GM12878 (cell line): ENCODE measurements around the gene ENDOV. TPM values are rescaled to one million over a fixed set of nuclear protein-coding genes. Genes with fewer than 3 reads are reported as not detected.

Source experiments
- ATAC-seq: fragments of 200-7000 bp; cut with Tn5 transposase; 3 replicates; pipeline ENCODE4 v1.9.1; 2020; ENCODE audit warnings: mild to moderate bottlenecking, moderate library complexity
- BruUV-seq: library from RNA; stranded (reverse); fragments of 400-500 nt; replicated peaks from 2 replicates; lab custom pipeline; 2021; lab: Mats Ljungman, UMichigan
- CTCF ChIA-PET: fragments of 300-600 bp; sonication (Branson Sonifier 250); formaldehyde crosslinking; extraction: SDS; loops from one replicate; lab custom pipeline; 2021; ENCODE audit warnings: inconsistent platforms; lab: Yijun Ruan, JAX
- POLR2A ChIA-PET: fragments of 350-600 bp; formaldehyde crosslinking; extraction: SDS; loops from one replicate; lab custom pipeline; 2021; ENCODE audit warnings: inconsistent platforms; lab: Charles Lee
- RAD21 ChIA-PET: fragments of 300-600 bp; sonication (Branson Sonifier 250); formaldehyde crosslinking; loops from one replicate; lab custom pipeline; 2023; ENCODE audit warnings: antibody characterized with exemption; ENCODE audit not compliant: unreplicated experiment; lab: Charles Lee
- SMC1A ChIA-PET: fragments of 300-600 bp; sonication (Branson Sonifier 250); formaldehyde crosslinking; loops from one replicate; lab custom pipeline; 2023; ENCODE audit not compliant: unreplicated experiment, uncharacterized antibody; lab: Charles Lee
- DNase-seq: peaks from one replicate; pipeline ENCODE4 v3.0.0-alpha.2; 2011; ENCODE audit warnings: low read depth, low spot score
- FAIRE-seq: peaks from 3 replicates; lab custom pipeline; 2011; peaks lifted over from hg19 to GRCh38; lab: Jason Lieb, UNC
- H2AFZ ChIP-seq: 2 replicates; pipeline ENCODE4 v1.6.0; 2011; ENCODE audit warnings: low read depth, low read length, control low read depth; ENCODE audit not compliant: control insufficient read depth
- H3K27ac ChIP-seq: 2 replicates; pipeline ENCODE4 v1.5.1; 2011; ENCODE audit warnings: control low read depth; ENCODE audit not compliant: control insufficient read depth, insufficient read depth
- H3K27me3 ChIP-seq, 2 experiments: replicated peaks in 1 of 2; 2 replicates each; pipeline versions ENCODE4 v1.6.0 to v1.6.1; 2011; ENCODE audit warnings: low read length in 1 of 2; ENCODE audit not compliant: control insufficient read depth in 2 of 2, insufficient read depth in 2 of 2
- H3K36me3 ChIP-seq, 2 experiments: 2 replicates each; pipeline ENCODE4 v1.5.1; 2011; ENCODE audit warnings: low read length in 1 of 2; ENCODE audit not compliant: control insufficient read depth in 2 of 2, insufficient read depth in 2 of 2
- H3K4me1 ChIP-seq: 2 replicates; pipeline ENCODE4 v1.6.1; 2011; ENCODE audit warnings: mild to moderate bottlenecking, low read length, moderate library complexity, mixed read lengths; ENCODE audit not compliant: control insufficient read depth, insufficient read depth
- H3K4me2 ChIP-seq: 2 replicates; pipeline ENCODE4 v1.6.0; 2011; ENCODE audit warnings: control low read depth; ENCODE audit not compliant: control insufficient read depth, insufficient read depth
- H3K4me3 ChIP-seq: fragments of 200-600 bp; sonication (generic); 2 replicates; pipeline ENCODE4 v1.5.1; 2016
- H3K79me2 ChIP-seq: 2 replicates; pipeline ENCODE4 v1.6.0; 2011; ENCODE audit warnings: low read length; ENCODE audit not compliant: control insufficient read depth, insufficient read depth
- H3K9ac ChIP-seq: 2 replicates; pipeline ENCODE4 v1.8.0; 2011; ENCODE audit warnings: low read length, control low read depth, mixed read lengths; ENCODE audit not compliant: control insufficient read depth, insufficient read depth
- H3K9me3 ChIP-seq: replicated peaks from 3 replicates; pipeline ENCODE4 v1.5.1; 2011; ENCODE audit warnings: mild to moderate bottlenecking, low read length; ENCODE audit not compliant: control insufficient read depth, insufficient read depth
- H4K20me1 ChIP-seq: 2 replicates; pipeline ENCODE4 v1.6.0; 2011; ENCODE audit not compliant: control insufficient read depth, insufficient read depth
- CBX3 ChIP-seq: fragments of 200-600 bp; sonication (generic); IDR thresholded peaks from 2 replicates; pipeline ENCODE4 v1.6.1; 2016; ENCODE audit warnings: low read depth, borderline replicate concordance
- EGR1 ChIP-seq, 2 experiments: IDR thresholded peaks; 1 replicate in 1 of 2; 2 replicates in 1 of 2; pipeline ENCODE4 v1.6.1; 2011 to 2012; ENCODE audit warnings: low read depth in 2 of 2, low read length in 2 of 2, borderline replicate concordance in 1 of 2, mild to moderate bottlenecking in 1 of 2, moderate library complexity in 1 of 2
- ESRRA ChIP-seq: IDR thresholded peaks from 2 replicates; pipeline ENCODE4 v1.6.1; 2012; ENCODE audit warnings: mild to moderate bottlenecking, low read length, improper control_type of control experiment
- FOXM1 ChIP-seq: IDR thresholded peaks from 2 replicates; pipeline ENCODE4 v1.6.1; 2012; ENCODE audit warnings: low read depth, mild to moderate bottlenecking, inconsistent platforms, low read length, moderate library complexity
- HCFC1 ChIP-seq: fragments of 150-350 bp; IDR thresholded peaks from 2 replicates; pipeline ENCODE4 v1.6.1; 2014; ENCODE audit warnings: low read length
- MXI1 ChIP-seq: fragments of 150-350 bp; IDR thresholded peaks from 2 replicates; pipeline ENCODE4 v1.6.1; 2011; ENCODE audit warnings: low read depth, mild to moderate bottlenecking, inconsistent platforms, low read length, improper control_type of control experiment
- NFXL1 ChIP-seq: fragments of 450-650 bp; IDR thresholded peaks from 2 replicates; pipeline ENCODE4 v1.6.1; 2017; ENCODE audit warnings: antibody characterized with exemption, mild to moderate bottlenecking, borderline replicate concordance
- NFYA ChIP-seq: IDR thresholded peaks from 2 replicates; pipeline ENCODE4 v1.6.1; 2011; ENCODE audit warnings: low read depth, mild to moderate bottlenecking, low read length, improper control_type of control experiment, borderline replicate concordance
- NR2C1 ChIP-seq: fragments of 450-650 bp; IDR thresholded peaks from 2 replicates; pipeline ENCODE4 v1.6.1; 2017; ENCODE audit warnings: antibody characterized with exemption, mild to moderate bottlenecking, moderate library complexity
- NR2C2 ChIP-seq: IDR thresholded peaks from 2 replicates; pipeline ENCODE4 v1.6.1; 2011; ENCODE audit warnings: borderline replicate concordance, low read depth; ENCODE audit not compliant: control insufficient read depth, insufficient read length
- NR2F1 ChIP-seq: fragments of 450-650 bp; conservative IDR thresholded peaks from 2 replicates; pipeline ENCODE4 v1.6.1; 2017; ENCODE audit warnings: mild to moderate bottlenecking
- RBBP5 ChIP-seq: fragments of 200-600 bp; sonication (generic); conservative IDR thresholded peaks from 2 replicates; pipeline ENCODE4 v1.6.1; 2016
- SIN3A ChIP-seq: IDR thresholded peaks from 2 replicates; pipeline ENCODE4 v1.6.1; 2012; ENCODE audit warnings: low read depth, low read length, improper control_type of control experiment
- SMAD1 ChIP-seq: fragments of 450-650 bp; IDR thresholded peaks from 2 replicates; pipeline ENCODE4 v1.6.1; 2018; ENCODE audit warnings: mild to moderate bottlenecking, low read depth; ENCODE audit not compliant: partially characterized antibody
- SRF ChIP-seq, 2 experiments: IDR thresholded peaks; 2 replicates each; pipeline ENCODE4 v1.6.1; 2011; ENCODE audit warnings: low read depth in 2 of 2, low read length in 2 of 2, mild to moderate bottlenecking in 1 of 2, moderate library complexity in 1 of 2
- ZSCAN29 ChIP-seq: fragments of 450-650 bp; IDR thresholded peaks from 2 replicates; pipeline ENCODE4 v1.6.1; 2017; ENCODE audit warnings: mild to moderate bottlenecking, moderate library complexity
- WGBS: methylation state at CpG from one replicate; pipeline ENCODE4 v1.1.6; 2016; ENCODE audit warnings: low lambda C conversion rate; ENCODE audit not compliant: insufficient replicate concordance, insufficient coverage; ENCODE audit errors: missing lambda C conversion rate; 5-methylcytosine and 5-hydroxymethylcytosine counted together
- in situ Hi-C: fragments of 300-500 bp; cut with MboI; formaldehyde crosslinking; loops from 9 replicates; pipeline ENCODE4 v1.14.3; 2018; ENCODE audit warnings: mixed read lengths
- intact Hi-C: fragments of 100-400 bp; cut with micrococcal nuclease; formaldehyde crosslinking; loops from one replicate; pipeline ENCODE4 v1.14.2; 2022; ENCODE audit not compliant: unreplicated experiment
- polyA plus RNA-seq, 11 experiments: library from polyadenylated mRNA; depleted of rRNA in 4 of 11; unstranded in 6 of 11; stranded (reverse) in 5 of 11; fragments of >200 nt; fragmentation: Nextera tagmentation in 4 of 11; fragmentation: Illumina TruSeq in 1 of 11; extraction: Ambion mirVana in 4 of 11; extraction: Trizol in 1 of 11; gene quantifications; 1 replicate in 1 of 11; 2 replicates in 10 of 11; pipeline versions ENCODE4 v1.2.1 to v1.2.3, GENCODE V29; 2011 to 2016; ENCODE audit warnings: inconsistent platforms in 2 of 11, missing spikeins in 2 of 11, low read depth in 1 of 11
- total RNA-seq, 4 experiments: library from RNA; depleted of rRNA in 3 of 4; stranded (reverse); fragments of >200 nt in 3 of 4; fragmentation: Illumina TruSeq in 1 of 4; extraction: Trizol in 1 of 4; gene quantifications; 2 replicates each; pipeline versions ENCODE4 v1.2.1 to v1.2.3, GENCODE V29; 2013 to 2021
- TF ChIP-seq, protein P1 (sequence below): IDR thresholded peaks from 2 replicates; pipeline ENCODE4 v1.6.1; 2012; ENCODE audit warnings: low read depth, low read length, improper control_type of control experiment

Gene ENDOV
- total and polyA plus RNA-seq, 10 of the 15 experiments (the other 5 are each of a cell fraction or from before 2014, with no cell fraction given), result 0.63 to 11.9 (median 8.1) TPM

DNA sequence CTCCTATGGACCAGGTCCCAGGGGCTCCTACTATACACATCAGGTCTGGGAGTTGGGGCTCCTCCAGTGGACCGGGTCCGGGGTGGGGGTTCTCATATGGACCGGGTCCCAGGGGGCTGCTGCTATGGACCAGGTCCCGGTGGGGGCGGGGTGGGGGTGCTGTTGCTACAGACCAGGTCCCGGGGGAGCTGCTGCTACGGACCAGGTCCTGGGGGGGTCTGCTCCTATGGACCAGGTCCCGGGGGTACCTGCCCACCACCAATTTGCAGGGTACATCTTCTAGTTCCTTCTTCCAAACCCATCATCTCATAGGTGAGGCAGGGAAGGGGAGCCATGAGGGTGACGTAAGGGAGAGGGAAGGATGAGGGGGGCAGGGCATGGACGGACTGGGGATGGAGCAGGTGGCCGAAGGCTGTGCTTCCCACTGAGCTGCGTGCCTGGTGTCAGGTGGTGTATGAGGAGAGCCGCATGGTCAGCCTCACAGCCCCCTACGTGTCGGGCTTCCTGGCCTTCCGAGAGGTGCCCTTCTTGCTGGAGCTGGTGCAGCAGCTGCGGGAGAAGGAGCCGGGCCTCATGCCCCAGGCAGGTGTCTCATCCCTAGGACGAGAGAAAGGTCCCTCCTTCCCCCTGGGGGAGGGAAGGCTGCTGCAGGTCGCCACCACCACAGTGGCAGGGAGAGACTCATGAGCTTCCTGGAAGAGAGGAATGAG lies 6.6 kb downstream of the ENDOV start (continued):
- TF ChIP-seq NR2C2, result no peak

DNA sequence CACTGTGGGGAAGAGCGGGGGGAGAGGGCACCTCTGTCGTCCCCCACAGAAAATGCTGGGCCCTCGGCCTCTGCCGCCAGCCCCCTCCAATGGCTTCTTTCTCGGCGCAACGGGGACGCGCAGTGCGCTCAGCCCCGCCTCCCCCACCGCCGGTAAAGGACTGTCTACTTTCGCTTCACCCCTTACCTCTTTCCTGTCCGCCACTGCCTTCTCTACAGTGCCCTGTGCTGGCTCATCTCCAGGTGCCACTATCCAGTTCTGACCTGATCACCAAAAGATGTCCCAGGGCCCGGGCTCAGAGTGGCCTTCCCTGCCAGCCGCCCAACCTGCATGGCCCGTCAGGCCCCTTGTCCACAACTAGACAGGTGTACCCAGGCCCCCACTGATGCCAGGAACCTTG lies 7.3 kb downstream of the ENDOV start:
- no peak overlapping the region for H3K4me2 ChIP-seq
- 76% methylated on average over 17 of the region's 18 CpGs for WGBS
- no peak for ATAC-seq
- no peaks in the 10 kb centered on the region for H3K27me3 ChIP-seq
- H3K4me1 ChIP-seq, result peaks cover 3% of the 10 kb centered on the region
- H3K9ac ChIP-seq, result no peak overlapping the region
- DNase-seq, result no peak
- H2AFZ ChIP-seq, result no peak overlapping the region
- H3K4me3 ChIP-seq, result no peak overlapping the region
- H4K20me1 ChIP-seq, result no peaks in the 10 kb centered on the region; the same call in 1 of the 2 replicates
- BruUV-seq, result no TSS peak
- ChIA-PET RAD21 (no interaction called here), CTCF (no interaction called here), POLR2A (no interaction called here), SMC1A (no interaction called here)
- TF ChIP-seq, protein P1, sequence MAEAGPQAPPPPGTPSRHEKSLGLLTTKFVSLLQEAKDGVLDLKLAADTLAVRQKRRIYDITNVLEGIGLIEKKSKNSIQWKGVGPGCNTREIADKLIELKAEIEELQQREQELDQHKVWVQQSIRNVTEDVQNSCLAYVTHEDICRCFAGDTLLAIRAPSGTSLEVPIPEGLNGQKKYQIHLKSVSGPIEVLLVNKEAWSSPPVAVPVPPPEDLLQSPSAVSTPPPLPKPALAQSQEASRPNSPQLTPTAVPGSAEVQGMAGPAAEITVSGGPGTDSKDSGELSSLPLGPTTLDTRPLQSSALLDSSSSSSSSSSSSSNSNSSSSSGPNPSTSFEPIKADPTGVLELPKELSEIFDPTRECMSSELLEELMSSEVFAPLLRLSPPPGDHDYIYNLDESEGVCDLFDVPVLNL, result no peak
- no peak for TF ChIP-seq NR2C1
- no peak for TF ChIP-seq NFXL1
- no peak for TF ChIP-seq ESRRA
- TF ChIP-seq CBX3, result no peak
- TF ChIP-seq NFYA, result no peak
- no peak for TF ChIP-seq ZSCAN29
- no peak for TF ChIP-seq NR2F1
- no peak for TF ChIP-seq SMAD1
- TF ChIP-seq EGR1 (IDR thresholded peaks at IDR 0.05; ENCODE audit: borderline replicate concordance in 1 of 2, low read depth in 2 of 2, low read length in 2 of 2), result no peak
- TF ChIP-seq RBBP5, result no peak
- no peak for TF ChIP-seq HCFC1
- no peak for TF ChIP-seq SRF (IDR thresholded peaks at IDR 0.05; ENCODE audit: low read depth in 2 of 2, low read length in 2 of 2)
- TF ChIP-seq MXI1, result no peak
- TF ChIP-seq FOXM1, result no peak
- TF ChIP-seq SIN3A, result no peak
- intact Hi-C loops, result loop anchor here (10.0 kb wide), 1 partner anchor 313 kb away; no protein-coding TSS in a partner anchor
- no peaks in the 10 kb centered on the region for H3K79me2 ChIP-seq
- H3K36me3 ChIP-seq, result no peaks in the 10 kb centered on the region; a peak in 1 of 4 replicates
- in situ Hi-C loops, result no loop called here
- H3K27ac ChIP-seq, result no peak overlapping the region
- no peaks in the 10 kb centered on the region for H3K9me3 ChIP-seq
- FAIRE-seq, result no peak
